Stomach smooth muscle (tissue), 2 donors: ENCODE measurements around the gene LENG8.
"Not testable (repeated sequence)": the region's sequence is repeated elsewhere in the genome, so short reads cannot be mapped to it uniquely, and the experiment has no call there.

Experiments used
- H3K27ac ChIP-seq: one replicate; pipeline ENCODE4 v1.7.0; 2013; ENCODE audit warnings: mild to moderate bottlenecking, low read length, inconsistent platforms
- H3K27me3 ChIP-seq, 2 donors: one replicate each; pipeline ENCODE4 v1.7.0; 2013; ENCODE audit warnings: low read length in 2 of 2; ENCODE audit not compliant: insufficient read depth in 2 of 2, control insufficient read depth in 1 of 2
- H3K36me3 ChIP-seq, 2 donors: one replicate each; pipeline ENCODE4 v1.7.0; 2013; ENCODE audit warnings: low read length in 2 of 2; ENCODE audit not compliant: control insufficient read depth in 2 of 2, insufficient read depth in 2 of 2
- H3K4me1 ChIP-seq: one replicate; pipeline ENCODE4 v1.7.0; 2013; ENCODE audit warnings: low read length; ENCODE audit not compliant: control insufficient read depth, insufficient read depth
- H3K4me3 ChIP-seq, 2 donors: one replicate each; pipeline ENCODE4 v1.7.0; 2013; ENCODE audit warnings: low read length in 2 of 2
- H3K9ac ChIP-seq, 2 donors: one replicate each; pipeline ENCODE4 v1.7.0; 2013; ENCODE audit warnings: low read length in 2 of 2, mild to moderate bottlenecking in 1 of 2
- H3K9me3 ChIP-seq, 2 donors: one replicate each; pipeline ENCODE4 v1.7.0; 2013; ENCODE audit warnings: low read length in 2 of 2; ENCODE audit not compliant: control insufficient read depth in 2 of 2
- donor health status: healthy.
- donor health status: Pancreatic carcinoma.

LENG8 gene

DNA sequence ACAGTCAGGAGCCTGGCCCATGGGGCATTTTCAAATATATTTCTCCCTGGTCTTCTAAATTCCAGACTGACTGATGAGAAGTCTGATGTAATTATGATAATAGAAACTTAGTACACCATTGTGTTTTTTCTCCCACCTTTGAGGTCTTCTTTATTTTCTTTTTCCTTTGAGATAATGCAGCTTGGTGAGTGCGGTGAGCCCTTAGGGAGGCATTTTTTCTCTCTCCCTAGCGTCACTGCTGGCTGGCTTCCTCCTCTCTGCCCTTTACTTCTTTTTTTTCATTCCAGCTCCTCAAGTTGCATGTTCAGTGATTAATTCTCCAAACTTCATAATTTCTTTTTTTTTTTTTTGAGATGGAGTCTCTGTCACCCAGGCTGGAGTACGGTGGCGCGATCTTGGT lies 36.9 kb downstream of the LENG8 start:
- H3K27me3 ChIP-seq: peaks cover 0 to 3% of the 10 kb centered on the region in 2 donors
- no peak overlapping the region for H3K27ac ChIP-seq
- no peaks in the 10 kb centered on the region for H3K9me3 ChIP-seq
- no peak overlapping the region for H3K4me3 ChIP-seq
- H3K9ac ChIP-seq: no peak overlapping the region
- H3K4me1 ChIP-seq: no peaks in the 10 kb centered on the region
- H3K36me3 ChIP-seq: no peaks in the 10 kb centered on the region

DNA sequence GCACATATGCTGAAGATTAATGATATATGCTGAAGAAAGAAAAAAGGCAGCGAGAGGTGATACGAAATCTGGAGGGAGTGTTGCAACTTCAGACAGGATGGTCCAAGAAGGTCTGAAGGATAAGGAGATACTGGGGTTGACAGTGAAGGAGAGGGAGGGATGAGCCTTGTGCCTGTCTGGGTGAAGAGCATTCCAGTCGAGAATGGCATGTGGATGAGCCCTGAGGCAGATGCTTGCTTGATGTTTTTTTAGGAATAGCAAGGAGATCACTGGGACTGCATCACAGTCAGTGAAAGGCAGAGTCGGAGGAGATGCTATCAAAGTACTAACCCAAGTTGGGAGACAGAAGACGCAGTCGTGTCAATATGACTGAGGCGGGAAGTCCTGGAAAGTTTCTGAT lies 40.3 kb downstream of the LENG8 start:
- H3K27ac ChIP-seq: no peak overlapping the region
- H3K9me3 ChIP-seq: no peaks in the 10 kb centered on the region
- H3K9ac ChIP-seq: no peak overlapping the region
- peaks cover 4 to 8% of the 10 kb centered on the region in 2 donors for H3K27me3 ChIP-seq
- H3K4me1 ChIP-seq: no peaks in the 10 kb centered on the region
- no peaks in the 10 kb centered on the region for H3K36me3 ChIP-seq
- H3K4me3 ChIP-seq: no peak overlapping the region

DNA sequence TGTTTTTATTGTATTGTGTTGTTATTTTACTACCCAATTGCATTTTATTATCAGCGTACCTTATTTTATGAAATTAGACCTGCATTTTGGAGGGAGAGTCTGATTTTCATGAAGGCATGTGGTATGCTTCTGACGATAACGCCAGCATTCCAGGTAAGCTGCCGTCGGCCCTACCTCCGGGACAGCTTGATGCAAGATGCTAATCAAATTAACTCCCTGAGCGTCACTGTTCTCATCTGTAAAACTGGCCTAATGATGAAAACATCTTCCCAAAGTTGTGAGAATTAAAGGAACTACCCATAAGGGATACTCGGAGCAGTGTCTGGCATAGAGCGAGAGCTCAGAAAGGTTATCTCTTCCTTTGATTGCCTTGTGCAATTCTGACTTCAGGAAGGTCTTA lies 40.8 kb downstream of the LENG8 start:
- H3K27me3 ChIP-seq: peaks cover 4 to 8% of the 10 kb centered on the region in 2 donors
- H3K9ac ChIP-seq: no peak overlapping the region

DNA sequence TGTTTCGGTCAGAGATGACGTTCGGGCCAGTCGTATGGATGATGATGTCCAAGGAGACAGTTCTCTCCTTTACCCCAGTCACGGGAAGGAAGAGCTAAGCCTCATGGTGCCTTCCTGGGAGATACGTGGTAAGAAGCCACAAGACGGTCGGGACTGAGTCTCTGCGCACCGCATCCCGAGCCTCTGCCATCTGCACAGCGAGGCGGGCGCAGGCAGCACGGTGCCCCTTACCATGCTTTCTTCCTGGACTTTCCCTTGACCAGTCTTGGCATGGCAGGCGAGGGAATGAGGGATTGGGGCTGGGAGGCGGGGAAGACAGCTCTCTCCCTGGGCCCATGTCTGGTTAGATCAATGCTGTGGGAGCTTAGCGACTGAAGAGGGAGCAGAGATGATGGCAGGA lies 43.6 kb downstream of the LENG8 start:
- no peak overlapping the region for H3K27ac ChIP-seq
- no peak overlapping the region for H3K4me3 ChIP-seq
- peaks cover 4 to 8% of the 10 kb centered on the region in 2 donors for H3K27me3 ChIP-seq
- H3K36me3 ChIP-seq: no peaks in the 10 kb centered on the region
- H3K9me3 ChIP-seq: no peaks in the 10 kb centered on the region
- H3K9ac ChIP-seq: no peak overlapping the region
- no peaks in the 10 kb centered on the region for H3K4me1 ChIP-seq

More for the DNA sequence above, 40.8 kb downstream of the LENG8 start:
- H3K9me3 ChIP-seq: no peaks in the 10 kb centered on the region
- H3K27ac ChIP-seq: no peak overlapping the region
- no peak overlapping the region for H3K4me3 ChIP-seq
- no peaks in the 10 kb centered on the region for H3K4me1 ChIP-seq
- H3K36me3 ChIP-seq: no peaks in the 10 kb centered on the region

DNA sequence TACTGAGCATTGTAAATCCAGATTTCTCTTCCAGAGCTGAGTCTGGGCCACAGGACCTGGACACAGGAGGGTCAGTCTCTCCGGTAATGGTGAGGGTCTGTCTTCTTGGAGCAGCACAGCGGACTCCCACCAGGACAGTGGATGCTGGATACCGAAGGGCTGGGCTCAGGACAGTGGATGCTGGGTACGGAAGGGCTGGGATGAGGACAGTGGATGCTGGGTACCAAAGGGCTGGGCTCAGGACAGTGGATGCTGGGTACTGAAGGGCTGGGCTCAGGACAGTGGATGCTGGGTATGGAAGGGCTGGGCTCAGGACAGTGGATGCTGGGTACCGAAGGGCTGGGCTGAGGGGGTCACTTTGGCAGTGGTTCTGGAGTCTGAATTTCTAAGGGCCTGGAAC lies 44.1 kb downstream of the LENG8 start:
- H3K36me3 ChIP-seq, H3K27ac ChIP-seq, H3K9ac ChIP-seq, H3K9me3 ChIP-seq, H3K4me3 ChIP-seq, H3K27me3 ChIP-seq, H3K4me1 ChIP-seq: not testable (repeated sequence)

DNA sequence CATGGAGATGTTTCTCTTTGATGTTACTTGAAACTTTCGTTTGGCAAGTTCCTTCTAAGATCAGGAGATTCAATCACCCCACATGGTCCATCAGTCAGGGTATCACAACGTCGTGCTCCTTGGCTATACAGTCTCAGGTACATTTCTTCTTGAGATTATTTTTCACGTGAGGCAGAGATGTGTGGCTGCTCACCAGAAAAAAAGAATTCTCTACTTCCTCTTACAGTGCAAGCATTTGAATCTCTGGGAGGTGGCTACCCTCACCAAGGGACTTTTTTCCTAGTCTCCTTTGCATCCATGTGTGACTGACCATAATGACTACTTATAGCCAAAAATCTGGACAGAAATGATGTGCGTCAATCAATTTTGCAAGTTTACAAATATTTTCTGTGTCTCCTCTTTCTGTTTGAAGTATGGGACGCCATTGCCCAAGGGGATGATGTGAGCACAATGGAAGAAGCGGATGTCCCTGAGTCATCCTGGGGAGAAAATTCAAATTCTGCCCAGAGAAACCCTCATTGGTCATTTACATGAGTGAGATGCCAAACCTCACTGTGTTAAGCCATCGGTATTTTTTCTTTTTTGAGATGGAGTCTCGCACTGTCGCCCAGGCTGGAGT lies 45.1 kb downstream of the LENG8 start:
- Histone ChIP-seq H3K4me1 (no peaks in the 10 kb centered on the region), H3K27me3 (peaks cover 4 to 8% of the 10 kb centered on the region in 2 donors)

DNA sequence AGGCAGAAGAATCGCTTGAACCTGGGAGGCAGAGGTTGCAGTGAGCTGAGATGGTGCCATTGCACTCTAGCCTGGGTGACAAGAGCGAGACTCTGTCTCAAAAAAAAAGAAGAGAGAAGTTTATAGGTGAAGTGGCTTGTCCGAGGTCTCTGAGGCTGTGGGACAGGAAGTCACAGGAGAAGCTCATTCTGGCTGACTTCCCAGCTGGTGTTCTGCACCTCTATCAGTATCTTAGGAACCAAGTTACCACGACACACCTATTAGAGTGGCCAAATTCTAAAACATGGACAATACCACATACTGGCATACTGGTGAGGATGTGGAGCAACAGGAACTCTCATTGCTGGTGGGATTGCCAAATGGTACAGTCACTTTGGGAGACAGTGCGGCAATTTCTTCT lies 46.3 kb downstream of the LENG8 start:
- H3K36me3 ChIP-seq, H3K4me3 ChIP-seq, H3K9ac ChIP-seq, H3K9me3 ChIP-seq, H3K27me3 ChIP-seq, H3K4me1 ChIP-seq, H3K27ac ChIP-seq: not testable (repeated sequence)

More for the DNA sequence above, 45.1 kb downstream of the LENG8 start:
- Histone ChIP-seq H3K27ac (no peak overlapping the region), H3K4me3 (no peak overlapping the region), H3K9me3 (no peaks in the 10 kb centered on the region), H3K36me3 (no peaks in the 10 kb centered on the region), H3K9ac (no peak overlapping the region)

DNA sequence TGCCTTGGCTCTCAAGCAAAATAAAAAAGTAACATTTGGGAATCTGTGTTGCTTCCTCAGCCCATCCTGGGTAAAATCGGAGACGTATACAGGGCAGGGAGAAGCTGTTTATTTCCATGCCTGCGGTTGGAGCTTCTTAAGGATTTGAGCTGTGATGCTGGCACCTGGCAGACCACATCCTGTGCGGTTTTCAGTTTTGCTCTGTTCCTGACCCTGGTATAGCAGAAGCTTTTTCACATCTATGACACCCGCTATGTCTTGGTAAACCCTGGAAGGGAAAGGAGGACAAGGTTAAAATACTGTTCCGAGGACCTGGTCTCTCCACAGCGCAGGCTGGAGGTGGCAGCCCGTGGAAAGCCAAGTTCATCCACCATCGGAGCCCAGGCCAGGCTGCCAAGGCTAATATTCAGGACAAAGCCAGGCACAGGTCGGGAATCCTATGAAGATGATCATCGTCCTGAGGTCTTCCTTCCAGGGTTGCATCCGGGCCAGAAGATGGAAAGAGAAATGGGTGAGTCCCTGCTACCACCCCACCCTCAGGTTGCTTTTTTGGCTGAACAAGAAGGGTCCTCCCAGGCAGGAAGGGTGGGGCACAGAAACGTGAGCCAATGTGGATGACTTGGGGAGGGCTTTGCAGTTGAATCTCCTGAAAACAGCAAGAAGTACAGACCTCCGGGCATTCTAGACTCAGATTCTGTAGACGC lies 48.9 kb downstream of the LENG8 start:
- H3K36me3 ChIP-seq, H3K27ac ChIP-seq, H3K27me3 ChIP-seq, H3K4me1 ChIP-seq, H3K9ac ChIP-seq, H3K9me3 ChIP-seq, H3K4me3 ChIP-seq: not testable (repeated sequence)

DNA sequence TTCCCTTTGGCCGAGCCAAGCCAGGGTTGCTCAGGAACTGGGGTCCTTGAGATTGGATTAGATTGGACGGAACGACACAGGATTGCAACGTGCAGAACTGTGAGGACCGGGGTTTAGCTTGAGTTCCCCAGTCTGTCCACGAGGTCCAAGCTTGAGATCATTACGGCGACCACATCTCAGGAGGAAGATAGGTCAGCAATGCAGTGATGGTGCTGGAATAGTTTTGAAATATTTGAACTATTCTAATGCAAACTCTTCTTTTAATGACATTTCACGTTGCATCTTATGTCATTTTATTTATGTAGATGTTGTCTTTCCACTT lies 49.4 kb downstream of the LENG8 start:
- H3K27me3 ChIP-seq, H3K27ac ChIP-seq, H3K36me3 ChIP-seq, H3K4me1 ChIP-seq, H3K4me3 ChIP-seq, H3K9ac ChIP-seq, H3K9me3 ChIP-seq: not testable (repeated sequence)

DNA sequence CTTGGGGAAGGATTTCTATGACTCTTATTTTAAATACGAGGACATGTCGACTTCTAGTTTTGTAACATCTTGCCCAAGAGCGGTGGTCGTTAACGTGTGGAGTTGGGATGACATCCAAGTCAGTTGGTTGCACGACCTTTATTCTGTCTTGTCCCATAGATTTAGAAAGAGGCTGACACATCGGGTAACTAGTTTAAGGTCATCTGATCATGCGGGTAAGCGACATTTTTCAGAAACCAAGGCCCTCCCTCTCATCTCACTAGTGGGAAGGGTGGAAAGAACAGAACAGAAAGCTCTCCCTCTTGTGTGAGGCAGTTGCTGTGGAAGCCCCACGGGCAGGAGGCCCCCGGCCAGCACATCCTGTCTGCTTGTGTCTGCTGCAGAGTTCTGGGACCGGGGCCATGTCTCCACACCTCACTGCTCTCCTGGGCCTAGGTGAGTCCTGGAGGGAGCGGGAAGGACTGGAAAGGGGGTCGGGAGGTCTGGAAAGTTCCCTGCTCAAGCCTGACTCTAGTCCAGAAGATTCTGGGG lies 53.6 kb downstream of the LENG8 start, which contains the start of gene LAIR2:
Gene LAIR2 (plus strand): TSS at position 314 of the 531 bp plus-strand sequence. CDS start 88 bp downstream, at position 402.
- Histone ChIP-seq H3K4me3 (no peak within 1 kb of the TSS), H3K36me3 (no peaks in the 10 kb centered on the region), H3K9me3 (no peaks in the 10 kb centered on the region), H3K27me3 (no peaks in the 10 kb centered on the region), H3K27ac (no peak within 1 kb of the TSS), H3K4me1 (no peaks in the 10 kb centered on the region), H3K9ac (no peak within 1 kb of the TSS)

DNA sequence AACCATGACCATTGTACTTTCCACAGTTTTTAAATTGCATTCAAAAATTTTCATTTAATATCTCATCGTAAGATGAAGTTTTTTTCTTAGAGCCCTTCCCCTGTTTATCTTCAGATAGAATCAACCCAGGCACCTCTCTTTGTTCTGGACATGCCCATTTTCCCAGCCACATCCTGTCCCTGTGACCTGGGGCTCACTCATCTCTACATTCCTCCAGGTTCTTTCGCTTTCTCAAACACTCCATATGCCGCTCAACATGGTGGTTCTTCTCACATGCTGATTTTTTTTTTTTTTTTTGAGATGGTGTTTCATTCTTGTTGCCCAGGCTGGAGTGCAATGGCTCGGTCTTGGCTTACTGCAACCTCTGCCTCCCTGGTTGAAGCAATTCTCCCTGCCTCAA lies 56.5 kb downstream of the LENG8 start:
- H3K27ac ChIP-seq, H3K36me3 ChIP-seq, H3K27me3 ChIP-seq, H3K4me1 ChIP-seq, H3K9ac ChIP-seq, H3K9me3 ChIP-seq, H3K4me3 ChIP-seq: not testable (repeated sequence)
